B cell (primary cell): ENCODE data around the gene CRB3. TPM values are rescaled to one million over a fixed set of nuclear protein-coding genes. Genes with fewer than 3 reads are reported as not detected.
"Not testable (repeated sequence)": the region's sequence is repeated elsewhere in the genome, so short reads cannot be mapped to it uniquely, and the experiment has no call there.

ENCODE experiments used
- ATAC-seq: fragments of 200-7000 bp; cut with Tn5 transposase; one replicate; pipeline ENCODE4 v1.10.0; 2021; ENCODE audit warnings: low read depth, mild to moderate bottlenecking, moderate number of reproducible peaks, moderate library complexity
- CTCF ChIA-PET: fragments of 350-600 bp; sonication (Branson Sonifier 250); formaldehyde crosslinking; loops from one replicate; lab custom pipeline; 2021; ENCODE audit warnings: antibody characterized with exemption, inconsistent platforms; lab: Charles Lee
- POLR2A ChIA-PET: fragments of 350-600 bp; sonication (Branson Sonifier 250); formaldehyde crosslinking; loops from one replicate; lab custom pipeline; 2021; ENCODE audit warnings: antibody characterized with exemption; lab: Charles Lee
- DNase-seq: peaks from one replicate; pipeline ENCODE4 v3.0.0; 2013
- H2AFZ ChIP-seq: 2 replicates; pipeline ENCODE4 v1.6.1; 2012; ENCODE audit warnings: mild to moderate bottlenecking, low read depth, low read length; ENCODE audit not compliant: insufficient read depth, poor library complexity, severe bottlenecking
- H3K27ac ChIP-seq, 2 donors: 1 replicate in 1 of 2; 2 replicates in 1 of 2; pipeline ENCODE4 v1.5.1; 2012 to 2013; ENCODE audit warnings: low read length in 2 of 2, mild to moderate bottlenecking in 2 of 2, moderate library complexity in 1 of 2
- H3K27me3 ChIP-seq, 4 experiments: fragments of 200-600 bp in 1 of 4; sonication (generic) in 1 of 4; replicated peaks in 1 of 4; 1 replicate in 2 of 4; 2 replicates in 2 of 4; pipeline versions ENCODE4 v1.6.1 to v1.7.0; 2013 to 2016; ENCODE audit warnings: low read length in 3 of 4, mild to moderate bottlenecking in 2 of 4, mixed read lengths in 1 of 4, moderate library complexity in 1 of 4; ENCODE audit not compliant: insufficient read depth in 4 of 4, control insufficient read depth in 3 of 4; ENCODE audit errors: control extremely low read depth in 1 of 4
- H3K36me3 ChIP-seq, 2 experiments: replicated peaks in 1 of 2; 1 replicate in 1 of 2; 2 replicates in 1 of 2; pipeline versions ENCODE4 v1.6.1 to v1.7.1; 2013; ENCODE audit warnings: low read length in 1 of 2; ENCODE audit not compliant: insufficient read depth in 2 of 2, control insufficient read depth in 1 of 2; ENCODE audit errors: control extremely low read depth in 1 of 2, extremely low read depth in 1 of 2
- H3K4me1 ChIP-seq, 2 donors: fragments of 200-600 bp in 1 of 2; sonication (generic) in 1 of 2; 1 replicate in 1 of 2; 2 replicates in 1 of 2; pipeline versions ENCODE4 v1.5.1 to v1.6.1; 2013 to 2017; ENCODE audit warnings: low read length in 2 of 2; ENCODE audit not compliant: control insufficient read depth in 2 of 2, insufficient read depth in 2 of 2
- H3K4me2 ChIP-seq: replicated peaks from 2 replicates; pipeline ENCODE3; 2012; ENCODE audit warnings: mild to moderate bottlenecking, low read depth, low read length; ENCODE audit not compliant: poor library complexity, severe bottlenecking
- H3K4me3 ChIP-seq, 5 experiments: fragments of 200-600 bp in 1 of 5; sonication (generic) in 1 of 5; 1 replicate in 3 of 5; 2 replicates in 2 of 5; pipeline versions ENCODE4 v1.5.1 to v1.7.0; 2011 to 2016; ENCODE audit warnings: low read length in 4 of 5, mild to moderate bottlenecking in 4 of 5, low read depth in 2 of 5, control low read depth in 1 of 5, moderate library complexity in 1 of 5; ENCODE audit not compliant: insufficient read depth in 1 of 5; ENCODE audit errors: control extremely low read depth in 1 of 5, extremely low read depth in 1 of 5
- H3K79me2 ChIP-seq: fragments of 200-600 bp; sonication (generic); one replicate; pipeline ENCODE4 v1.6.0; 2016; ENCODE audit warnings: low read length; ENCODE audit not compliant: control insufficient read depth, insufficient read depth
- H3K9ac ChIP-seq: fragments of 200-600 bp; sonication (generic); 2 replicates; pipeline ENCODE4 v1.6.1; 2017; ENCODE audit warnings: mild to moderate bottlenecking, low read length, moderate library complexity
- H3K9me3 ChIP-seq, 3 donors: one replicate each; pipeline versions ENCODE4 v1.6.1 to v1.7.1; 2013; ENCODE audit warnings: low read length in 2 of 3; ENCODE audit not compliant: control insufficient read depth in 2 of 3, insufficient read depth in 1 of 3; ENCODE audit errors: control extremely low read depth in 1 of 3
- H4K20me1 ChIP-seq: 2 replicates; pipeline ENCODE4 v1.6.0; 2012; ENCODE audit warnings: mild to moderate bottlenecking, low read length; ENCODE audit not compliant: insufficient read depth, control insufficient read depth, poor library complexity, severe bottlenecking
- H3K27ac Mint-ChIP-seq: one replicate; pipeline ENCODE4 v1.8.0; 2021; ENCODE audit warnings: mixed read lengths
- H3K27me3 Mint-ChIP-seq: one replicate; pipeline ENCODE4 v1.8.0; 2021; ENCODE audit warnings: mixed read lengths
- H3K4me1 Mint-ChIP-seq: one replicate; pipeline ENCODE4 v1.8.0; 2021; ENCODE audit warnings: mixed read lengths
- H3K4me3 Mint-ChIP-seq: one replicate; pipeline ENCODE4 v1.8.0; 2021; ENCODE audit warnings: mixed read lengths
- H3K9me3 Mint-ChIP-seq: one replicate; pipeline ENCODE4 v1.8.0; 2022; ENCODE audit warnings: mixed read lengths; ENCODE audit not compliant: insufficient read depth
- EZH2 ChIP-seq: IDR thresholded peaks from 2 replicates; pipeline ENCODE4 v1.6.1; 2012; ENCODE audit warnings: borderline replicate concordance, low read depth, mild to moderate bottlenecking, moderate library complexity, low read length; ENCODE audit not compliant: insufficient read depth, poor library complexity, severe bottlenecking
- WGBS: methylation state at CpG from one replicate; pipeline ENCODE4 v1.1.5; 2013; ENCODE audit warnings: missing lambda C conversion rate; ENCODE audit not compliant: insufficient coverage; 5-methylcytosine and 5-hydroxymethylcytosine counted together
- intact Hi-C: fragments of 100-400 bp; cut with micrococcal nuclease; formaldehyde crosslinking; loops from one replicate; pipeline ENCODE4 v1.10.0; 2022
- polyA plus RNA-seq: library from polyadenylated mRNA; depleted of rRNA; stranded (reverse); fragments of >200 nt; gene quantifications from 2 replicates; pipeline ENCODE4 v1.2.3, GENCODE V29; 2012
- total RNA-seq, 2 donors: library from RNA; stranded (reverse); fragments of 120-200 nt in 1 of 2; gene quantifications; 1 replicate in 1 of 2; 2 replicates in 1 of 2; pipeline versions ENCODE4 v1.2.3 to v1.2.4, GENCODE V29; 2013 to 2022
- TF ChIP-seq, protein P1 (sequence below): fragments of 200-600 bp; IDR thresholded peaks from one replicate; pipeline ENCODE4 v1.8.0; 2022; ENCODE audit warnings: antibody characterized with exemption, mild to moderate bottlenecking

CRB3 gene
- total and polyA plus RNA-seq, 2 donors (not counting 1 experiment from before 2014, with no cell fraction given) = 2.1 to 3.6 TPM

DNA sequence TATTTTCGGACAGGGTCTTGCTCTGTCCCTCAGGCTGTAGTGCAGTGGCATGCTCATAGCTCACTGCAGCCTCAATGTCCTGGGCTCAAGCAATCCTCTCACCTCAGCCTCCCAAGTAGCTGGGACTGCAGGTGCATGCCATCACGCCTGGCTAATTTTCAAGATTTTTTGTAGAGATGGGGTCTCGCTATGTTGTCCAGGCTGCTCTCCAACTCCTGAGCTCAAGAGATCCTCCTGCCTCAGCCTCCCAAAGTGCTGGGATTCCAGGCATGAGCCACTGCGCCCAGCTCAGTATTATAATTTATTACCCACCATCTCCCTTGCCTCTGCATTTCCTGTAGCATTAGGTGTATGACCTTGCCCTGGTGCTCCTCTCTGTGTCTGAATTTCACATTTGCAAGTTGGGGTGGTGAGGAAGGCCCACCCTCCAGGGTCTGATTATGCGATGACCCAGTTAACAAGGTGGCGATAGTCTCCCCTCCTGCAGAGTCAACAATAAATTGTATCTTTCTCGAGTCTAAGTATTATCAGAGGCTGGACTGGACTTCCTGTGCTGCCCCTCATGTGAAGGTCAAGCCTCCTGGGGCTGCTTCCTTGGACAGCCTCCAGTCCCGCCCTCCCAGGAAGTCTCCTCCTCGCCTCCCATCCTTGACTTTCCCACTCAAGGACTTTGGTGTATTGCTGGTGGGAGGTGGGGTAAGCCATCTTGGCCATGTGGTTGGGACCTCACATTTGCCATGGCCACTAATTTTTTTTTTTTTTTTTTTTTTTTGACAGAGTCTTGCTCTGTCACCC is 39.5 kb downstream of the CRB3 start:
- intact Hi-C loops = loop anchor here (1.0 to 2.0 kb wide), 3 partner anchors 43 to 285 kb away; partner anchors contain the start of gene KHSRP
- Mint-ChIP-seq H3K4me3 (peak overlapping the region; percentile 59), H3K9me3 (no peaks in the 10 kb centered on the region), H3K27me3 (peaks cover 3% of the 10 kb centered on the region), H3K27ac (peak overlapping the region; percentile 58), H3K4me1 (peaks cover 18% of the 10 kb centered on the region)
- peaks cover 16 to 21% of the 10 kb centered on the region in 2 donors for H3K4me1 ChIP-seq
- H3K79me2 ChIP-seq = no peaks in the 10 kb centered on the region
- H3K36me3 ChIP-seq = no peaks in the 10 kb centered on the region
- no peak overlapping the region for H3K9ac ChIP-seq
- CTCF ChIA-PET = interaction anchor here (0.6 to 2.0 kb wide), 10 partner anchors 13 to 360 kb away, joined by 3 to 12 read pairs (median 4); partner anchors contain the start of genes DENND1C and KHSRP
- no peak overlapping the region for H3K4me3 ChIP-seq
- no peak overlapping the region for H3K4me2 ChIP-seq
- no peaks in the 10 kb centered on the region for H4K20me1 ChIP-seq
- peaks cover 0 to 2% (median 0%) of the 10 kb centered on the region in 3 donors for H3K9me3 ChIP-seq
- no peak for ATAC-seq
- peaks cover 0 to 17% (median 3%) of the 10 kb centered on the region in 4 experiments for H3K27me3 ChIP-seq
- POLR2A ChIA-PET = interaction anchor here (0.7 kb wide), 2 partner anchors 30 to 304 kb away, joined by 4 to 5 read pairs; no protein-coding TSS in a partner anchor
- no peak for DNase-seq
- H2AFZ ChIP-seq = no peak overlapping the region
- 92% methylated on average over 5 of the region's 9 CpGs for WGBS
- TF ChIP-seq, protein P1, sequence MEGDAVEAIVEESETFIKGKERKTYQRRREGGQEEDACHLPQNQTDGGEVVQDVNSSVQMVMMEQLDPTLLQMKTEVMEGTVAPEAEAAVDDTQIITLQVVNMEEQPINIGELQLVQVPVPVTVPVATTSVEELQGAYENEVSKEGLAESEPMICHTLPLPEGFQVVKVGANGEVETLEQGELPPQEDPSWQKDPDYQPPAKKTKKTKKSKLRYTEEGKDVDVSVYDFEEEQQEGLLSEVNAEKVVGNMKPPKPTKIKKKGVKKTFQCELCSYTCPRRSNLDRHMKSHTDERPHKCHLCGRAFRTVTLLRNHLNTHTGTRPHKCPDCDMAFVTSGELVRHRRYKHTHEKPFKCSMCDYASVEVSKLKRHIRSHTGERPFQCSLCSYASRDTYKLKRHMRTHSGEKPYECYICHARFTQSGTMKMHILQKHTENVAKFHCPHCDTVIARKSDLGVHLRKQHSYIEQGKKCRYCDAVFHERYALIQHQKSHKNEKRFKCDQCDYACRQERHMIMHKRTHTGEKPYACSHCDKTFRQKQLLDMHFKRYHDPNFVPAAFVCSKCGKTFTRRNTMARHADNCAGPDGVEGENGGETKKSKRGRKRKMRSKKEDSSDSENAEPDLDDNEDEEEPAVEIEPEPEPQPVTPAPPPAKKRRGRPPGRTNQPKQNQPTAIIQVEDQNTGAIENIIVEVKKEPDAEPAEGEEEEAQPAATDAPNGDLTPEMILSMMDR = no peak
- TF ChIP-seq EZH2 = no peak
- no peak overlapping the region for H3K27ac ChIP-seq

DNA sequence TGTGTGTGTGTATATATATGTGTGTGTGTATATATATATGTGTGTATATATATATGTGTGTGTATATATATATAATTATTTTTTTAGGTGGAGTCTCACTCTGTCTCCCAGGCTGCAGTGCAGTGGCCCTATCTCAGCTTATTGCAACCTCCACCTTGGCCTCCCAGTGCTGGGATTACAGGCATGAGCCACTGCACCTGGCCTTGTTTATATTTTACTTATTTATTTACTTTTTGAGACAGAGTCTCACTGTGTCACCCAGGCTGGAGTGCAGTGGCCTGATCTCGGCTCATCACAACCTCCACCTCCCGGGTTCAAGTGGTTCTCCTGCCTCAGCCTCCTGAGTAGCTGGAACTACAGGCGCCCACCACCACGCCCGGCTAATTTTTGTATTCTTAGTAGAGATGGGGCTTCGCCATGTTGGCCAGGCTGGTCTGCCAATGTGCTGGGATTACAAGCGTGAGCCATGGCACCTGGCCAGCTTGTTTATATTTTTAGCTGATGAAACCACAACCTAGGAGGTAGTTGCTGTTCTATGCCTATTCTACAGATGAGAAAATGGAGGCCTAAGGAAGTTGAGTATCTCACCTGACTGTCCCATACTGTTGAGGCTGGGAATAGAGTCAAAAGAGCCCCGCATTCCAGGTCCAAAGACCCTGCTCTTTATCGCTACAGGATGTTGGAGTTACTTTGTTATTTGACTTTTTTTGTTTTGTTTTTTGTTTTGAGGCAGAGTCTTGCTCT is 44.1 kb downstream of the CRB3 start:
- ChIA-PET POLR2A (interaction anchor here (1.1 to 1.2 kb wide), 2 partner anchors 27 to 48 kb away, joined by 3 read pairs; partner anchors contain the start of genes DENND1C and SLC25A23), CTCF (interaction anchor here (0.6 to 1.6 kb wide), 3 partner anchors 9 to 1498 kb away, joined by 4 to 9 read pairs (median 4); partner anchors contain the start of gene TNFSF9)
- H3K36me3 ChIP-seq, H3K4me3 ChIP-seq, H3K4me1 ChIP-seq, H3K27me3 ChIP-seq, DNase-seq, intact Hi-C loops, H3K27ac Mint-ChIP-seq, H3K79me2 ChIP-seq, H3K9me3 ChIP-seq, H3K27me3 Mint-ChIP-seq, H3K4me2 ChIP-seq, H3K9me3 Mint-ChIP-seq, H3K4me3 Mint-ChIP-seq, H2AFZ ChIP-seq, H4K20me1 ChIP-seq, H3K9ac ChIP-seq, ATAC-seq, H3K27ac ChIP-seq, H3K4me1 Mint-ChIP-seq: not testable (repeated sequence)
- 88% methylated on average over 3 of the region's 9 CpGs for WGBS
